ENCODE results near the gene SERPINB4.
"Not testable (repeated sequence)": the region's sequence is repeated elsewhere in the genome, so short reads cannot be mapped to it uniquely, and the experiment has no call there.

The SERPINB4 gene

DNA sequence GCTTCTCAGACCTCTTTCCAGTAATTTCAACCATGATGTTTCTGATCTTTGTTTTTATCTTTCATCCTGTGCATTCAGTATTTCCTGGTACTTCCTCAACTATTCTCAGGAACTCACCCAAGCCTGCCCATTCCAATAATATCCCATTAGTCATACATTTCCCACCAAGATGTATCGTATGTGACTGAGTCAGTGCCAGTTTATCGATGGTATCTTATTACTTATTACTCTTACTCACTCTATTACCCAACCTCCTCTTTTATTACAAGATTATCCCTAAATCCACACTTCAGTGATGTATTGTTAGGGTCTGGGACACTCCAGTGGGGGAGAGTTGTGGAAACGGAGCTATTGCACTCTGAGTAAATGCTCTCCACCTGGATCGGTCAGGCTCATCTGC is 14.9 kb upstream of the SERPINB4 start:
- H3K4me1 ChIP-seq (ENCODE audit: control insufficient read depth, insufficient read depth, low read length); H3K27me3 ChIP-seq (ENCODE audit: control insufficient read depth, insufficient read depth, low read length); H3K4me3 ChIP-seq (ENCODE audit: low read length): not testable (repeated sequence)

DNA sequence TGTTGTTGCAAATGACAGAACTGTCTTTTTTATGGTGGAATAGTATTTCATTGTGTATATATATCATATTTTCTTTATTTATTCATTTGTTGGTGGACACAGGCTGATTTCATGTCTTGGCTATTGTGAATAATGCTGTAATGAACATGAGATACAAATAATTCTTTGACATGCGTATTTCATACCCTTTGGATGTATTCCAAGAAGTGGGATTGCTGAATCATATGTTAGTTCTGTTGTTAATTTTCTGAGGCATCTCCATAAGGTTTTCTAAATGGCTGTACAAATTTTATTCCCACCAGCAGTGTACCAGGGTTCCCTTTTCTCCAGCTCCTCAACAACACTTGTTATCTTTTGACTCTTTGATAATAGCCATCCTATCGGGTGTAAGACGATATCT is 6.2 kb upstream of the SERPINB4 start:
- not testable (repeated sequence) for H3K4me1 ChIP-seq (ENCODE audit: control insufficient read depth, insufficient read depth, low read length); H3K27ac ChIP-seq (ENCODE audit: low read depth, low read length); H3K9ac ChIP-seq (ENCODE audit: low read length); H3K4me3 ChIP-seq (ENCODE audit: low read length); H3K36me3 ChIP-seq (ENCODE audit: control insufficient read depth, insufficient read depth, low read length); H3K27me3 ChIP-seq (ENCODE audit: control insufficient read depth, insufficient read depth, low read length)

More for the DNA sequence above, 14.9 kb upstream of the SERPINB4 start:
- H3K9ac ChIP-seq (ENCODE audit: low read length); H3K27ac ChIP-seq (ENCODE audit: low read depth, low read length); H3K36me3 ChIP-seq (ENCODE audit: control insufficient read depth, insufficient read depth, low read length): not testable (repeated sequence)

- H3K4me3 ChIP-seq (ENCODE audit: low read length), result no peak overlapping the region
- H3K27me3 ChIP-seq (ENCODE audit: control insufficient read depth, insufficient read depth, low read length), result no peaks in the 10 kb centered on the region
- H3K9ac ChIP-seq (ENCODE audit: low read length), result no peak overlapping the region
- no peak overlapping the region for H3K27ac ChIP-seq (ENCODE audit: low read depth, low read length)
- H3K36me3 ChIP-seq (ENCODE audit: control insufficient read depth, insufficient read depth, low read length), result no peaks in the 10 kb centered on the region
- no peaks in the 10 kb centered on the region for H3K4me1 ChIP-seq (ENCODE audit: control insufficient read depth, insufficient read depth, low read length)
Measured at GRCh38 chr18:63648241-63648640, 4.2 kb upstream of the SERPINB4 start.

DNA sequence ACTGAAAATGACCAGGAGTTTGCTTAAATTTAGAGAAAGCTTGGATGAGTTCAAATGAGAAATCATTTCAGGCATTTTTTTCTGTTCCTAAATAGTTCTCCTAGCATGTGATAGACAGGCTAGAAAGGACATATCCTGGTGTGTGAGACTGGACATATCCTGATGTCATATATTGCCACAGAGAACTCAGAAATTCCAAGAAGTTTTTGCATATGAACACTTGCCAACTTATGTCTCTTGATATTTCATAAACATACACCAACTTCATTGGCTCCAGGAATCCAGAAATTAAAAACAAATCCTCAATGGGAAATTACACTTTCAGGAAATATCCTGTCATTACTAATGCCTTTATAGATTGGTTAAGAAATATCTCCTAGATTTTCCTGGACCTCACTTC is 2.9 kb upstream of the SERPINB4 start:
- H3K4me3 ChIP-seq (ENCODE audit: low read length), result no peak overlapping the region
- no peaks in the 10 kb centered on the region for H3K4me1 ChIP-seq (ENCODE audit: control insufficient read depth, insufficient read depth, low read length)
- H3K9ac ChIP-seq (ENCODE audit: low read length), result no peak overlapping the region
- no peak overlapping the region for H3K27ac ChIP-seq (ENCODE audit: low read depth, low read length)
- H3K36me3 ChIP-seq (ENCODE audit: control insufficient read depth, insufficient read depth, low read length), result no peaks in the 10 kb centered on the region
- H3K27me3 ChIP-seq (ENCODE audit: control insufficient read depth, insufficient read depth, low read length), result no peaks in the 10 kb centered on the region

DNA sequence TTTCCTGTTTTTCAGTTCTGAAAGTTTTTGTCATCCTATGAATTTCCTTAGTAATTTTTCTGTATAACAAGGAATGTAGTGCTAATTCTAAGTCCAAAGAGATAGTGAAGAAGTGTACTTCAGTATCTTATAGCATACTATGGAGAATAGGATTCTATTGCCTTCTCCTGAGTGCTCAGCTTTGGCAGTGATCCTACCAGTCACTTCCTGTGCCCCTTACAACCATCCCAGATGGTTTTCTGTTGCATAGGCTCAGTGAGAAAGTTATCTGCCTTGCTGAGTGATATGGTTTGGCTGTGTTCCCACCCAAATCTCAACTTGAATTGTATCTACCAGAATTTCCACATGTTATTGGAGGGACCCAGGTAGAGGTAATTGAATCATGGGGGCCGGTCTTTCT is 638 bp upstream of the SERPINB4 start:
- not testable (repeated sequence) for H3K4me3 ChIP-seq (ENCODE audit: low read length); H3K27ac ChIP-seq (ENCODE audit: low read depth, low read length); H3K36me3 ChIP-seq (ENCODE audit: control insufficient read depth, insufficient read depth, low read length); H3K4me1 ChIP-seq (ENCODE audit: control insufficient read depth, insufficient read depth, low read length); H3K9ac ChIP-seq (ENCODE audit: low read length); H3K27me3 ChIP-seq (ENCODE audit: control insufficient read depth, insufficient read depth, low read length)

DNA sequence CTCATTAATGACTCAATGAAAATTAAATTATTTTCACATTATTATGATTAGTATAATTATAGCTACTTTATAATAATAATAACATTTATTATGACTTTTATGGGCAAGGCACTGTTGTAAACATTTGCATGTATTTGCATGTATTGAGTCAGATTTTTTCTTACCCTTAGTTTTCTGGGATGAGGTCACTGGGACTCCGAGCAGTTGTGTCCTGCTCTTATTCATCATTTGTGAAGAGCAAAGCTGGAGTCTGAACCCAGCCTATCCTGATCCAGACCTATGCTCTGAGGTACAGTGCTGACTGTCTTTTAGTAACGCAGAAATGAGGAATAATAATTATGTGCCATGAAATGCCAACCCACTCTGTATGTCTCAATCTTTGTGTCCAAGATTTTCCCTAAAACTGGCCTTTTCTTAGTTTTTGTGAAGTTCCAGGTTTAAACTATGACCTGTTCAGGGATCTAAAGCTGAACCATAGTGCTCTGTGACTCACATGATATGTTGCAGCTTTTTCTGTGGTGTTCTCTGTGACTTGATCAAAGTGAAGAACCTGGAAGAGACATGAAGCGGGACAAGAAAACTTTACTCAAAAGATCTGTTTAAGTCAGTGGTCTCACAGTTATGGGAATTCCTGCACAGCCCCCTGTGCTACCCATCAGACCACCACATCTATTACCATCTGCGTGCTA is 1.2 kb downstream of the SERPINB4 start:
- not testable (repeated sequence) for H3K27ac ChIP-seq (ENCODE audit: low read depth, low read length); H3K4me1 ChIP-seq (ENCODE audit: control insufficient read depth, insufficient read depth, low read length); H3K9ac ChIP-seq (ENCODE audit: low read length); H3K4me3 ChIP-seq (ENCODE audit: low read length); H3K36me3 ChIP-seq (ENCODE audit: control insufficient read depth, insufficient read depth, low read length); H3K27me3 ChIP-seq (ENCODE audit: control insufficient read depth, insufficient read depth, low read length)

DNA sequence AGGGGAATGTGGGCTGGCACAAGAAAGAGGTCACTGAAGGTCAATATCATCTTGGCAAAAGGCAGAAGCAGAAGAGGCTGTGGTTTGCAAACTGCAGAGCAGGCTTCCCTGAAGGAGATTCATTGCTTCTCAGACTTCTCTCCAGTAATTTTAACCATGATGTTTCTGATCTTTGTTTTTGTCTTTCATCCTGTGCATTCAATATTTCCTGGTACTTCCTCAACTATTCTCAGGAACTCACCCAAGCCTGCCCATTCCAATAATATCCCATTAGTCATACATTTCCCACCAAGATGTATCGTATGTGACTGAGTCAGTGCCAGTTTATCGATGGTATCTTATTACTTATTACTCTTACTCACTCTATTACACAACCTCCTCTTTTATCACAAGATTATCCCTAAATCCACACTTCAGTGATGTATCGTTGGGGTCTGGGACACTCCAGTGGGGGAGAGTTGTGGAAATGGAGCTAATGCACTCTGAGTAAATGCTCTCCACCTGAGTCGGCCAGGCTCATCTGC is 2.8 kb downstream of the SERPINB4 start:
- not testable (repeated sequence) for H3K9ac ChIP-seq (ENCODE audit: low read length); H3K36me3 ChIP-seq (ENCODE audit: control insufficient read depth, insufficient read depth, low read length); H3K27me3 ChIP-seq (ENCODE audit: control insufficient read depth, insufficient read depth, low read length); H3K4me3 ChIP-seq (ENCODE audit: low read length); H3K4me1 ChIP-seq (ENCODE audit: control insufficient read depth, insufficient read depth, low read length); H3K27ac ChIP-seq (ENCODE audit: low read depth, low read length)

DNA sequence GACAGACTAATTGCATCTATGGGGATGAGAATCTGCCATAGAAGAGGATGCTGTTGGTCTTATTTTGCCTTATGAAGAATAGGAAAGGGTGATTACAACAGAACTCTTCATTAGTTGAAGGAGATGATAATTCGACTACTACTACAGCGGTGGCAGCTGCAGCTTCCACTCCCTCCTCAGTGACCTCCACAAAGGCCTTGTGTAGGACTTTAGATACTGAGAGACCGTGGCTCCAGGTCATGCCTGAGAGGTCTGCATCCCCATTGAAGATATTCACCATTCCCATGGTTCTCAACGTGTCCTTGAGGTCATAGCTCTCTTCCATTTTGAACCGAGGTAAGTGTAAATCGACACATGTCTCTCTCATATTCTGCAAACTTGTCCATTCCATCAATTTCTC is 6.4 kb downstream of the SERPINB4 start:
- H3K4me1 ChIP-seq (ENCODE audit: control insufficient read depth, insufficient read depth, low read length), result no peaks in the 10 kb centered on the region
- no peaks in the 10 kb centered on the region for H3K36me3 ChIP-seq (ENCODE audit: control insufficient read depth, insufficient read depth, low read length)
- no peak overlapping the region for H3K9ac ChIP-seq (ENCODE audit: low read length)
- no peak overlapping the region for H3K4me3 ChIP-seq (ENCODE audit: low read length)
- no peaks in the 10 kb centered on the region for H3K27me3 ChIP-seq (ENCODE audit: control insufficient read depth, insufficient read depth, low read length)
- no peak overlapping the region for H3K27ac ChIP-seq (ENCODE audit: low read depth, low read length)

GRCh38 chr18:63627819-63628218 is 16.2 kb downstream of the SERPINB4 start:
- Histone ChIP-seq H3K4me3 (ENCODE audit: low read length) (no peak overlapping the region), H3K4me1 (ENCODE audit: control insufficient read depth, insufficient read depth, low read length) (no peaks in the 10 kb centered on the region), H3K36me3 (ENCODE audit: control insufficient read depth, insufficient read depth, low read length) (no peaks in the 10 kb centered on the region), H3K27me3 (ENCODE audit: control insufficient read depth, insufficient read depth, low read length) (no peaks in the 10 kb centered on the region), H3K27ac (ENCODE audit: low read depth, low read length) (no peak overlapping the region), H3K9ac (ENCODE audit: low read length) (no peak overlapping the region)

DNA sequence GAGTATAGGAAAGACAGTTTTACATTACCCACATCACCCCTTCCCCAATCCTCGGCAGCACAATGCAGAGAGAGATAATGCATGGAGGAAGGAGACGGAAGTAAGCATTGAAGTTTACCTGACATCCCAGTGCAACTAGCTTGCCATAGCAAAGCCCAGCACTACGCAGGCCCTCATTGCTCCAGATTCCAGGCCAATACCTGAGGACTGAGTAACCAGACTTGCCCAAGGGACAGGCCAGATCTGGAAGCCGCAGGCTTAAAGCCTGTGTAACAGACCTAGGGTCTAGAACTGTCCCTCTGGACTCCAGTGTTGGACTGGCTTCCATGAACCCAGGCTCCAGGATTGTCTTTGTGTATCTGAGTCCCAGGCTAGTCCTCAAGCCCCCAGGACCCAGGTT is 17.6 kb downstream of the SERPINB4 start:
- Histone ChIP-seq H3K36me3 (ENCODE audit: control insufficient read depth, insufficient read depth, low read length) (no peaks in the 10 kb centered on the region), H3K27ac (ENCODE audit: low read depth, low read length) (no peak overlapping the region), H3K4me1 (ENCODE audit: control insufficient read depth, insufficient read depth, low read length) (no peaks in the 10 kb centered on the region), H3K27me3 (ENCODE audit: control insufficient read depth, insufficient read depth, low read length) (no peaks in the 10 kb centered on the region), H3K9ac (ENCODE audit: low read length) (no peak overlapping the region), H3K4me3 (ENCODE audit: low read length) (no peak overlapping the region)

DNA sequence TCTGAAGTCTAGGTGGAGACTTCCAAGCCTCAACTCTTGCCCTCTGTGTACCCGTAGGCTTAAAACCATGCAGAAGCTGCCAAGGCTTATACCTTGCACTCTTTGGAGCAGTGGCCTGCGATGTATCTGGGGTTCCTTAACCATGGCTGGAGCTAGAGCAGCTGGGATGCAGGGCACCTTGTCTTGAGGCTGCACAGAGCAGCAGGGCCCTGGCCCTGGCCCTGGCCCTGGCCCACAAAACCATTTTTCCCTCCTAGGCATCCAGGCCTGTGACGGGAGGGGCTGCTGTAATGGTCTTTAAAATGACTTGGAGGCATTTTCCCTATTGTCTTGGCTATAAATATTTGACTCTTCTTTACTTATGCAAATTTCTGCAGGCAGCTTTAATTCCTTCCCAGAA is 19.2 kb downstream of the SERPINB4 start:
- no peaks in the 10 kb centered on the region for H3K27me3 ChIP-seq (ENCODE audit: control insufficient read depth, insufficient read depth, low read length)
- H3K36me3 ChIP-seq (ENCODE audit: control insufficient read depth, insufficient read depth, low read length), result no peaks in the 10 kb centered on the region
- H3K9ac ChIP-seq (ENCODE audit: low read length), result no peak overlapping the region
- H3K4me3 ChIP-seq (ENCODE audit: low read length), result no peak overlapping the region
- no peak overlapping the region for H3K27ac ChIP-seq (ENCODE audit: low read depth, low read length)
- H3K4me1 ChIP-seq (ENCODE audit: control insufficient read depth, insufficient read depth, low read length), result no peaks in the 10 kb centered on the region

DNA sequence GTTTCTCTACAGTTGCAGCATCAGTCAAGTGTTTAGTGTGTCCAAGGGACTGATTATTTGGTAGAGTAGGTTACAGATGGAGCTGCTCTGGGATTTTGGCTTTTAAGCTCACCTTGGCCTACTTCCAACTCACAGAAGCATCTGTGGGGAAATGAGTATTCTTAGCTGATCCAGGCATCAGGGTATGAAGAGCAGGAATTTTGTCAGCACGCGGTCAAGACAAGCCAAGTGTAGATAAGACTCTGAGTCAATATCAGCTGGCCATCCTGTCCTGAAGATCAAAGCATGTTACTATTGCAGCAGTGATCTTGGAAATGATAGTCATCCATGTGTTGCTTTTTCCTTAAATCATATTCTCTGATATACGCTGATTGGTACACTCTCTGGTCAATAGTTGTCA is 24.4 kb downstream of the SERPINB4 start:
- H3K4me1 ChIP-seq (ENCODE audit: control insufficient read depth, insufficient read depth, low read length), result no peaks in the 10 kb centered on the region
- no peak overlapping the region for H3K9ac ChIP-seq (ENCODE audit: low read length)
- H3K4me3 ChIP-seq (ENCODE audit: low read length), result no peak overlapping the region
- H3K27me3 ChIP-seq (ENCODE audit: control insufficient read depth, insufficient read depth, low read length), result no peaks in the 10 kb centered on the region
- H3K36me3 ChIP-seq (ENCODE audit: control insufficient read depth, insufficient read depth, low read length), result no peaks in the 10 kb centered on the region
- H3K27ac ChIP-seq (ENCODE audit: low read depth, low read length), result no peak overlapping the region

GRCh38 chr18:63617915-63618234 is 26.2 kb downstream of the SERPINB4 start:
- H3K9ac ChIP-seq (ENCODE audit: low read length), result no peak overlapping the region
- no peaks in the 10 kb centered on the region for H3K36me3 ChIP-seq (ENCODE audit: control insufficient read depth, insufficient read depth, low read length)
- no peak overlapping the region for H3K4me3 ChIP-seq (ENCODE audit: low read length)
- no peaks in the 10 kb centered on the region for H3K4me1 ChIP-seq (ENCODE audit: control insufficient read depth, insufficient read depth, low read length)
- no peak overlapping the region for H3K27ac ChIP-seq (ENCODE audit: low read depth, low read length)
- H3K27me3 ChIP-seq (ENCODE audit: control insufficient read depth, insufficient read depth, low read length), result no peaks in the 10 kb centered on the region

All from rectal smooth muscle tissue (tissue), 1 donor.